Heart left ventricle (tissue), 16 donors: Measurements from ENCODE around the gene ENTHD1. TPM values are rescaled to one million over a fixed set of nuclear protein-coding genes. Genes with fewer than 3 reads are reported as not detected.

ENCODE experiments used
- ATAC-seq, 4 donors: fragments of 200-7000 bp; cut with Tn5 transposase; one replicate each; pipeline ENCODE4 v1.9.1; 2020 to 2022; ENCODE audit warnings: moderate library complexity in 4 of 4, mild to moderate bottlenecking in 3 of 4, moderate number of reproducible peaks in 1 of 4
- DNase-seq, 5 donors: peaks; one replicate each; pipeline ENCODE4 v3.0.0-alpha.2; 2020
- H3K27ac ChIP-seq, 12 donors: fragments of 200-600 bp; sonication (generic) in 4 of 12; one replicate each; pipeline versions ENCODE4 v1.5.0 to v1.8.0; 2016 to 2022; ENCODE audit warnings: mild to moderate bottlenecking in 2 of 12
- H3K27me3 ChIP-seq, 9 donors: fragments of 200-600 bp; sonication (generic) in 2 of 9; one replicate each; pipeline versions ENCODE4 v1.5.1 to v1.8.0; 2016 to 2022; ENCODE audit warnings: mild to moderate bottlenecking in 3 of 9
- H3K36me3 ChIP-seq, 9 donors: fragments of 200-600 bp; sonication (generic) in 2 of 9; one replicate each; pipeline versions ENCODE4 v1.5.0 to v1.8.0; 2018 to 2022; ENCODE audit warnings: mild to moderate bottlenecking in 2 of 9
- H3K4me1 ChIP-seq, 12 donors: fragments of 200-600 bp; sonication (generic) in 4 of 12; one replicate each; pipeline versions ENCODE4 v1.5.0 to v1.8.0; 2016 to 2022; ENCODE audit warnings: mild to moderate bottlenecking in 3 of 12
- H3K4me3 ChIP-seq, 12 donors: fragments of 200-600 bp; sonication (generic) in 4 of 12; one replicate each; pipeline versions ENCODE4 v1.5.0 to v1.8.0; 2017 to 2022; ENCODE audit warnings: mild to moderate bottlenecking in 9 of 12, moderate library complexity in 4 of 12
- H3K9me3 ChIP-seq, 12 donors: fragments of 200-600 bp; sonication (generic) in 4 of 12; one replicate each; pipeline versions ENCODE4 v1.5.0 to v1.8.0; 2016 to 2022; ENCODE audit warnings: mild to moderate bottlenecking in 1 of 12
- POLR2A ChIP-seq, 2 donors: fragments of 450-650 bp; IDR thresholded peaks; one replicate each; pipeline ENCODE4 v1.6.1; 2017; ENCODE audit warnings: antibody characterized with exemption in 2 of 2, mild to moderate bottlenecking in 2 of 2, moderate library complexity in 2 of 2
- WGBS, 4 donors: extraction: QIAGEN DNeasy Blood & Tissue Kit in 2 of 4; methylation state at CpG; one replicate each; pipeline versions ENCODE4 v1.1.5 to v1.1.7; 2013 to 2018; 5-methylcytosine and 5-hydroxymethylcytosine counted together
- intact Hi-C, 10 donors: fragments of 100-400 bp; cut with DNase I; formaldehyde crosslinking; loops; one replicate each; pipeline versions ENCODE4 v1.11.1 to v1.14.2; 2022
- polyA plus RNA-seq, 2 donors: library from polyadenylated mRNA; stranded (reverse); fragments of 200-250 nt; gene quantifications; one replicate each; pipeline ENCODE4 v1.2.3, GENCODE V29; 2013
- total RNA-seq, 9 donors: library from RNA; depleted of rRNA in 2 of 9; stranded (reverse); fragments of >200 nt in 2 of 9; fragmentation: NEBNext Ultra II Directional in 3 of 9; extraction: Animal tissue kit (Norgen Biotek cat#: 25700) in 3 of 9; gene quantifications; one replicate each; pipeline versions ENCODE4 v1.1.0 to v1.2.4, GENCODE V29; 2016 to 2023
- TF ChIP-seq, protein P1 (sequence below), 12 donors: fragments of 200-600 bp; sonication (generic) in 4 of 12; IDR thresholded peaks; one replicate each; pipeline versions ENCODE4 v1.5.0 to v1.8.0; 2018 to 2022; ENCODE audit warnings: antibody characterized with exemption in 12 of 12, mild to moderate bottlenecking in 5 of 12
- donor health status: ischemic (EF 13 %, LVEDD 7.1; RV severe dilation, severe dysfunction).
- donor health status: healthy with polysubstance abuse.
- donor health status: DM: no; HTN: yes; CAD: no.
- donor health status: DM: no; HTN: no; CAD: no.
- donor health status: ischemic (EF 25% LVEDD 6.9; RV normal size, moderate dysfunction).
- donor health status: ischemic (EF 25% LVEDD 5.7; RV mildly dilated, moderate dysfunction).
- donor health status: healthy.
- donor health status: DM: yes; HTN: yes; CAD: no.
- donor health status: ischemic (EF 35%, LVEDD 5.7; RV mildly dilated, moderate dysfunction).
- donor health status: nonischemic (EF 11% LVEDD 7.7; RV severe dilation, severe dysfunction).
- donor health status: DM: yes; HTN: yes; CAD: no.
- donor health status: PGD.
- donor health status: ischemic (EF 29% LVEDD 5.4; RV normal size, mild dysfunction).
- donor health status: nonischemic (EF 23%, LVEDD 6.1; RV moderate dilation, normal function).

ENTHD1 gene
- total and polyA plus RNA-seq, 11 donors = not detected

DNA sequence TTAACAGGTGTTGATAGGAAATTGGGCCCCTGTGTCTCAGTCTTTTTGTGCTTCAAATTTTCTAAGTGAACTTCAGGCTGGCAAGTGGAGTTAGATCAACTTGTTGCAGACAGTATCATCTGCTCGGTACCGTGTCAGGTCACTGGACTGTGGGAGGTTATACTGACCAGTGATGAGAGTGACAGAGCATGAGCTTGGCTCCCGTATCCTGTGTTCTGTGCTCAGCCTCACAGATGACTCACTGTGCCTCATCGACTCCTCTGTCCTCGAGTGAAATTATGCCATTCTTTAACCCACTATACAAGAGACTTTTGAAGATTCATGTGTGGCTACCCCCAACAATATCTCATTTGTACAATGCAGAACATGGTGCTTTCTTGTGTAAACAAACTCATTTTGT is 15.2 kb upstream of the ENTHD1 start:
- 57 to 67% (median 62%) methylated on average over 5 of the region's 5 CpGs for WGBS, 4 donors
- Histone ChIP-seq H3K27ac (peak overlapping the region in 1 of 12 donors; percentile 74), H3K9me3 (no peaks in the 10 kb centered on the region), H3K27me3 (peaks cover 0 to 67% (median 5%) of the 10 kb centered on the region in 9 donors), H3K4me1 (no peaks in the 10 kb centered on the region), H3K36me3 (no peaks in the 10 kb centered on the region), H3K4me3 (peak overlapping the region in 1 of 12 donors; percentile 47)
- intact Hi-C loops = no loop called here
- TF ChIP-seq POLR2A (IDR thresholded peaks at IDR 0.05) = no peak
- TF ChIP-seq, protein P1, sequence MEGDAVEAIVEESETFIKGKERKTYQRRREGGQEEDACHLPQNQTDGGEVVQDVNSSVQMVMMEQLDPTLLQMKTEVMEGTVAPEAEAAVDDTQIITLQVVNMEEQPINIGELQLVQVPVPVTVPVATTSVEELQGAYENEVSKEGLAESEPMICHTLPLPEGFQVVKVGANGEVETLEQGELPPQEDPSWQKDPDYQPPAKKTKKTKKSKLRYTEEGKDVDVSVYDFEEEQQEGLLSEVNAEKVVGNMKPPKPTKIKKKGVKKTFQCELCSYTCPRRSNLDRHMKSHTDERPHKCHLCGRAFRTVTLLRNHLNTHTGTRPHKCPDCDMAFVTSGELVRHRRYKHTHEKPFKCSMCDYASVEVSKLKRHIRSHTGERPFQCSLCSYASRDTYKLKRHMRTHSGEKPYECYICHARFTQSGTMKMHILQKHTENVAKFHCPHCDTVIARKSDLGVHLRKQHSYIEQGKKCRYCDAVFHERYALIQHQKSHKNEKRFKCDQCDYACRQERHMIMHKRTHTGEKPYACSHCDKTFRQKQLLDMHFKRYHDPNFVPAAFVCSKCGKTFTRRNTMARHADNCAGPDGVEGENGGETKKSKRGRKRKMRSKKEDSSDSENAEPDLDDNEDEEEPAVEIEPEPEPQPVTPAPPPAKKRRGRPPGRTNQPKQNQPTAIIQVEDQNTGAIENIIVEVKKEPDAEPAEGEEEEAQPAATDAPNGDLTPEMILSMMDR (IDR thresholded peaks at IDR 0.05) = no peak
- DNase-seq (no peak), ATAC-seq (no peak)

DNA sequence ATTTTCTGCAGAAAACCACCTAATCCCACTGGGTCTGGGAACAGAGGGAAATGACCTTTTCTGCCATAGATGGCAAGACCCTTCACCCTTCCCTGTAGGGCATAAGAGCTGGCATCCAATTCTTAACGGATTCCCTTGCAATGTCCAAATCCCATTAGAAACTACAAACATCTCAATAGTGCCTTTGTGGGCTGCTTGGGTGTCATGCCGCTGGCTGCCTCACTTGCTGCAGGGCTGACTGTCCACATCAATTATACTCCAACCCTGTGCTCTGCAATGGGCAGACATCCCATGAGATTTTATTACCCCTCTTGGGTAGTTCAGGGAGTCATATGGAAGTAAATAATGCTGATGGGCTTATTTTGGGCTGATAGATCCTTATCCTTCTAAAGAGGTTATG is 14.6 kb upstream of the ENTHD1 start:
- Histone ChIP-seq H3K9me3 (no peaks in the 10 kb centered on the region), H3K27ac (peak overlapping the region in 1 of 12 donors; percentile 74), H3K36me3 (no peaks in the 10 kb centered on the region), H3K27me3 (peaks cover 0 to 62% (median 5%) of the 10 kb centered on the region in 9 donors), H3K4me3 (peak overlapping the region in 1 of 12 donors; percentile 47), H3K4me1 (no peaks in the 10 kb centered on the region)
- intact Hi-C loops = no loop called here
- TF ChIP-seq POLR2A (IDR thresholded peaks at IDR 0.05) = no peak
- TF ChIP-seq, protein P1 (IDR thresholded peaks at IDR 0.05) = no peak
- 76 to 87% (median 85%) methylated on average over 2 of the region's 2 CpGs for WGBS, 4 donors
- DNase-seq (no peak), ATAC-seq (no peak)

DNA sequence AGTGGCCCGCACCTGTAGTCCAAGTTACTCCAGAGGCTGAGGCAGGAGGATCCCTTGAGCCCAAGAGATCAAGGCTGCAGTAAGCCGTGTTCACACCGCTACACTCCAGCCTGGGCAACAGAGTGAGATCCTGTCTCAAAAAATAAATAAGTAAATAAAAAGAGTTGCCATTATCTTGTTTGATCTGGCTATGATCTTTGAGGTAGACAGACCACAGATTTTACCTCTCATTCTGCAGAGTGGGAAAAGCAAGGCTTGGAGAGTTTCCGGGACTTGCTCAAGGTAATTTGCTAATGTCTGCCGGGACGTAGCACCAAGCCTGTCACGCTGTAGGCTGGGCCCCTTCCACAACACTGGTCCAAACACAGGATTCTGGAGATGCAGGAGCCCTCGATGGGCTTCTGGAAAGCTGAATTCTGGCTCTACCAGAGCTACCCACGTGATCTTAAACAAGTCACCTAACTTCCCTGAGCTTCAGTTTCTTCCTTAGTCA is 14.1 kb upstream of the ENTHD1 start:
- H3K36me3 ChIP-seq = no peaks in the 10 kb centered on the region
- H3K4me3 ChIP-seq = peak overlapping the region in 1 of 12 donors; percentile 47
- TF ChIP-seq, protein P1 (IDR thresholded peaks at IDR 0.05) = no peak
- no peak for TF ChIP-seq POLR2A (IDR thresholded peaks at IDR 0.05)
- no peaks in the 10 kb centered on the region for H3K4me1 ChIP-seq
- peaks cover 0 to 63% (median 5%) of the 10 kb centered on the region in 9 donors for H3K27me3 ChIP-seq
- DNase-seq (no peak), ATAC-seq (no peak)
- peak overlapping the region in 1 of 12 donors; percentile 74 for H3K27ac ChIP-seq
- intact Hi-C loops = no loop called here
- WGBS, 4 donors = 81 to 86% (median 83%) methylated on average over 9 of the region's 9 CpGs
- no peaks in the 10 kb centered on the region for H3K9me3 ChIP-seq

DNA sequence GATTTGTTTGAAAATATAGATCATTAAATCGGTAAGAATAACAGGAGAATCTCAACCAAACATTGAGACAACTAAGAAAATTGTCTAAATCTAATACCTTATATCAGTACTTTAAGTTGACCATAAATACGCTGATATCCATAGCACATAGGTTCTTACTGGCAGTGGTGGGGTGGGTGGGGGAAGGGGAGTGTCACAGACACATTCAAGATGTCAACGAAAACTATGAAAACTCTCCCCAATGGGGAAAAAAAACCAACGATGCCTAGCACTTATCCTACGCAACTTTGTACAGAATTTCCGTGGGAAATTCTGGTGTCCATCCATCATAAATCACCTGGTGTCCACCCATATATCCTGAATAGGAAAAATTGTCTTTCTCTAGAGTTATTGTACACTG is 13.5 kb upstream of the ENTHD1 start:
- ATAC-seq (no peak), DNase-seq (no peak)
- H3K4me1 ChIP-seq = no peaks in the 10 kb centered on the region
- peak overlapping the region in 1 of 12 donors; percentile 74 for H3K27ac ChIP-seq
- H3K27me3 ChIP-seq = peaks cover 0 to 59% (median 5%) of the 10 kb centered on the region in 9 donors
- intact Hi-C loops = no loop called here
- TF ChIP-seq, protein P1 (IDR thresholded peaks at IDR 0.05) = no peak
- TF ChIP-seq POLR2A (IDR thresholded peaks at IDR 0.05) = no peak
- peak overlapping the region in 1 of 12 donors; percentile 47 for H3K4me3 ChIP-seq
- H3K36me3 ChIP-seq = no peaks in the 10 kb centered on the region
- no peaks in the 10 kb centered on the region for H3K9me3 ChIP-seq
- 80 to 90% (median 85%) methylated on average over 6 of the region's 6 CpGs for WGBS, 4 donors
